K562 (cell line): Measurements from ENCODE around the gene ZNF581. TPM values are rescaled to one million over a fixed set of nuclear protein-coding genes. Genes with fewer than 3 reads are reported as not detected.

Experiments
- ESRRB ChIP-seq: fragments of 250-450 bp; sonication (Bioruptor Pico); IDR thresholded peaks from 2 replicates; pipeline ENCODE4 v1.5.0; 2020; ENCODE audit warnings: mild to moderate bottlenecking, moderate library complexity, borderline replicate concordance
- GTF2E2 ChIP-seq: fragments of 200-800 bp; sonication (Bioruptor generic); IDR thresholded peaks from 2 replicates; pipeline ENCODE4 v1.6.1; 2016; ENCODE audit warnings: missing genetic modification characterization, missing compliant biosample characterization
- MEIS2 ChIP-seq: fragments of 450-650 bp; IDR thresholded peaks from 2 replicates; pipeline ENCODE4 v1.6.1; 2014; ENCODE audit warnings: mild to moderate bottlenecking; ENCODE audit not compliant: partially characterized antibody
- MGA ChIP-seq: fragments of 450-650 bp; IDR thresholded peaks from 2 replicates; pipeline ENCODE4 v1.6.1; 2016; ENCODE audit warnings: mild to moderate bottlenecking, moderate library complexity
- NCOA1 ChIP-seq: fragments of 450-650 bp; IDR thresholded peaks from 2 replicates; pipeline ENCODE4 v1.6.1; 2016; ENCODE audit warnings: low read depth
- PHB ChIP-seq: fragments of 250-450 bp; sonication (Bioruptor Pico); IDR thresholded peaks from 2 replicates; pipeline ENCODE4 v1.5.0; 2021
- RCOR1 ChIP-seq, 2 experiments: IDR thresholded peaks; 2 replicates each; pipeline ENCODE4 v1.6.1; 2012; ENCODE audit warnings: low read depth in 2 of 2, low read length in 2 of 2, borderline replicate concordance in 1 of 2, improper control_type of control experiment in 1 of 2
- STAG1 ChIP-seq: sonication (generic); formaldehyde crosslinking; IDR thresholded peaks from 2 replicates; pipeline ENCODE4 v1.5.0; 2020; ENCODE audit warnings: missing genetic modification reagents, borderline replicate concordance
- TAF1 ChIP-seq: IDR thresholded peaks from 2 replicates; pipeline ENCODE4 v1.6.1; 2011; ENCODE audit warnings: mild to moderate bottlenecking, low read length, moderate library complexity; ENCODE audit not compliant: insufficient read depth, control insufficient read depth, severe bottlenecking; ENCODE audit errors: extremely low read depth
- ZNF263 ChIP-seq: sonication (generic); formaldehyde crosslinking; IDR thresholded peaks from 2 replicates; pipeline ENCODE4 v1.8.0; 2022; ENCODE audit warnings: mild to moderate bottlenecking, missing genetic modification reagents, borderline replicate concordance
- ZNF79 ChIP-seq: fragments of 250-450 bp; sonication (Bioruptor Pico); IDR thresholded peaks from 2 replicates; pipeline ENCODE4 v1.4.0; 2020; ENCODE audit warnings: low read depth, mild to moderate bottlenecking, moderate library complexity
- polyA plus RNA-seq, 8 experiments: library from polyadenylated mRNA; depleted of rRNA in 4 of 8; stranded (reverse) in 5 of 8; unstranded in 3 of 8; fragments of >200 nt; fragmentation: Nextera tagmentation in 2 of 8; fragmentation: Illumina TruSeq in 1 of 8; extraction: Ambion mirVana in 2 of 8; extraction: Trizol in 1 of 8; gene quantifications; 2 replicates each; pipeline versions ENCODE4 v1.2.1 to v1.2.3, GENCODE V29; 2011 to 2014; ENCODE audit warnings: inconsistent platforms in 1 of 8, missing spikeins in 1 of 8
- total RNA-seq, 7 experiments: library from RNA; depleted of rRNA in 6 of 7; stranded (reverse); fragments of >200 nt in 6 of 7; fragmentation: Illumina TruSeq in 2 of 7; extraction: Trizol in 2 of 7; gene quantifications; 2 replicates each; pipeline versions ENCODE4 v1.2.1 to v1.2.3, GENCODE V29; 2011 to 2021; ENCODE audit warnings: low replicate concordance in 1 of 7
- TF ChIP-seq, protein P1 (sequence below): sonication (generic); formaldehyde crosslinking; IDR thresholded peaks from 2 replicates; pipeline ENCODE4 v1.5.0; 2020; ENCODE audit warnings: missing genetic modification reagents

Gene ZNF581
- total and polyA plus RNA-seq, 9 of the 15 experiments (the other 6 are each of a cell fraction or from before 2014, with no cell fraction given): 2.4 to 39.4 (median 15.4) TPM

GRCh38 chr19:55599842-55600661 is 43.4 kb upstream of the ZNF581 start, which contains the start of gene ZNF524 (continued):
- TF ChIP-seq, protein P1, sequence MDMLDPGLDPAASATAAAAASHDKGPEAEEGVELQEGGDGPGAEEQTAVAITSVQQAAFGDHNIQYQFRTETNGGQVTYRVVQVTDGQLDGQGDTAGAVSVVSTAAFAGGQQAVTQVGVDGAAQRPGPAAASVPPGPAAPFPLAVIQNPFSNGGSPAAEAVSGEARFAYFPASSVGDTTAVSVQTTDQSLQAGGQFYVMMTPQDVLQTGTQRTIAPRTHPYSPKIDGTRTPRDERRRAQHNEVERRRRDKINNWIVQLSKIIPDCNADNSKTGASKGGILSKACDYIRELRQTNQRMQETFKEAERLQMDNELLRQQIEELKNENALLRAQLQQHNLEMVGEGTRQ: no peak
- TF ChIP-seq MGA (no peak), NCOA1 (no peak), PHB (CRISPR knock-in tag) (no peak), GTF2E2 (tag) (peak; percentile 90), STAG1 (CRISPR knock-in tag) (no peak), ESRRB (CRISPR knock-in tag) (no peak), ZNF263 (CRISPR knock-in tag) (no peak), RCOR1 (IDR thresholded peaks at IDR 0.05; ENCODE audit: borderline replicate concordance in 1 of 2, low read depth in 2 of 2, low read length in 2 of 2) (0 out of 4 replicates have a peak, but pooled peaks have one; percentile 23 to 25), ZNF79 (CRISPR knock-in tag) (no peak), MEIS2 (peak; percentile 18), TAF1 (no peak)
